HL-60 (cell line): Measurements from ENCODE around the gene KIF3A.

Experiments
- CTCF ChIP-seq: IDR thresholded peaks from one replicate; pipeline ENCODE4 v1.5.1; 2011; ENCODE audit warnings: low read length, control low read depth, inconsistent platforms; ENCODE audit not compliant: insufficient read depth
- GABPA ChIP-seq: IDR thresholded peaks from 2 replicates; pipeline ENCODE4 v1.6.1; 2012; ENCODE audit warnings: low read depth

DNA sequence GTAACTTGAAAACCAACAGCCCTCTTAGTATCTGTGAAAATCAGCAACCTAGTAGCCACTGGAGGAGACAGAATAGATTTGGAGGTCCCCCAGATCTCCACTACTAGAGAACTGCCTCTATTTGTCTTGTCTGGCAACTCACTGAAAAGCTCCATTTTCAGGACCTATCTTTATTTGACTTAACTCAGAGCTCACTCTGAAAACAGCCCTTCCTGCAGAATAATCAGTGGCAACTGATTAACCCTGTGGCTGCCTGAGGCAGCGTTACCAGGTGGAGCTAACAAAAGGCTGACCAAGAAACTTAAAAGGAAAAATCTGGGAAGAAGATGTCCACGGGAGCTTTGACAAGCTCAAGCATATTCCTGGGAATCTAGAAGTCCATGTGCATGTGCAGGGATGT is 89.9 kb downstream of the KIF3A start:
- no peak for TF ChIP-seq CTCF
- TF ChIP-seq GABPA: no peak
